Epidermal melanocyte (primary cell): ENCODE data around the gene CALD1.

Source experiments
- DNase-seq: peaks from one replicate; pipeline ENCODE4 v3.0.0; 2011; ENCODE audit warnings: low spot score; ENCODE audit not compliant: insufficient read length

CALD1 gene

GRCh38 chr7:134991469-134992339 lies 212.3 kb downstream of the CALD1 start:
- no peak for DNase-seq

- DNase-seq = no peak
These were observed 213.3 kb downstream of the CALD1 start for GRCh38 chr7:134992626-134993179.

GRCh38 chr7:134993877-134994456 lies 214.5 kb downstream of the CALD1 start:
- no peak for DNase-seq

- no peak for DNase-seq
These were observed 216.0 kb downstream of the CALD1 start for GRCh38 chr7:134995239-134996096.

GRCh38 chr7:134996097-134996550 lies 216.7 kb downstream of the CALD1 start:
- peak; percentile 57 for DNase-seq

GRCh38 chr7:134997214-134997885 lies 217.9 kb downstream of the CALD1 start:
- no peak for DNase-seq

GRCh38 chr7:134999136-134999535 lies 219.7 kb downstream of the CALD1 start:
- DNase-seq = no peak

GRCh38 chr7:135001390-135002165 lies 222.1 kb downstream of the CALD1 start:
- no peak for DNase-seq

GRCh38 chr7:135012229-135012628 lies 232.8 kb downstream of the CALD1 start:
- DNase-seq = no peak
